IPS DF 6.9 (cell line): ENCODE data around the gene ANAPC4.

ENCODE experiments used
- DNase-seq: peaks from one replicate; pipeline ENCODE4 v3.0.0-alpha.2; 2013; ENCODE audit warnings: low read depth, low spot score
- H3K27ac ChIP-seq: one replicate; pipeline ENCODE4 v1.5.1; 2013; ENCODE audit warnings: low read length, control low read depth
- H3K27me3 ChIP-seq: 2 replicates; pipeline ENCODE4 v1.6.1; 2013; ENCODE audit warnings: mild to moderate bottlenecking, low read length; ENCODE audit not compliant: control insufficient read depth, insufficient read depth
- H3K36me3 ChIP-seq: 2 replicates; pipeline ENCODE4 v1.6.1; 2013; ENCODE audit warnings: low read length; ENCODE audit not compliant: control insufficient read depth, insufficient read depth
- H3K4me1 ChIP-seq: 2 replicates; pipeline ENCODE4 v1.6.1; 2013; ENCODE audit warnings: low read length; ENCODE audit not compliant: control insufficient read depth, insufficient read depth
- H3K4me3 ChIP-seq: 2 replicates; pipeline ENCODE4 v1.5.1; 2013; ENCODE audit warnings: mild to moderate bottlenecking, low read length
- H3K9me3 ChIP-seq: 2 replicates; pipeline ENCODE4 v1.6.1; 2013; ENCODE audit warnings: low read length, inconsistent platforms; ENCODE audit not compliant: control insufficient read depth, insufficient read depth
- WGBS: extraction: QIAGEN DNeasy Blood & Tissue Kit; methylation state at CpG from one replicate; pipeline ENCODE4 v1.1.7; 2013; ENCODE audit warnings: mixed read lengths, missing lambda C conversion rate; ENCODE audit not compliant: insufficient read length, insufficient coverage; 5-methylcytosine and 5-hydroxymethylcytosine counted together

The ANAPC4 gene

DNA sequence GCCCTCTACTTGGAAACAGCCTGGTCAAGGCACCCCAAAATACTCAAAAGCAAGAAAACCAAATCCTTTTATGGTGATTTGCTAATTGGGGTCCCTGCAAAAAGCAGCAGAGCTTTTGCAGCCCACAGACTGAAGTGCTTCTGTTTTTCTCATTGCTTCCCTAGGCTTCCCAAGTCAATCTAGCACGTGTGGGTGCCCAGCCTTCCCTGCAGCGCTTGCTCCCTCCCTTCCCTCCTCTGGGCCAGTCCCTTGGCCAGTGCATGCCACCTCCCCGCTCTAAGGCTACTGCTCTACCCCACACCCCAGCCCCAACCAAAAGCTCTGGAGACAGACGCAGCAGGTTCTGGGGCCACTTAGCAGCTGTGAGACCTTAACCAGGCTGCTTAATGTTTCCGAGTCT lies 53.6 kb downstream of the ANAPC4 start:
- Histone ChIP-seq H3K4me1 (no peaks in the 10 kb centered on the region), H3K27me3 (no peaks in the 10 kb centered on the region), H3K4me3 (no peak overlapping the region), H3K27ac (no peak overlapping the region), H3K9me3 (no peaks in the 10 kb centered on the region), H3K36me3 (no peaks in the 10 kb centered on the region)
- no peak for DNase-seq
- WGBS = no CpG with 5 or more reads among the region's 5 CpGs

DNA sequence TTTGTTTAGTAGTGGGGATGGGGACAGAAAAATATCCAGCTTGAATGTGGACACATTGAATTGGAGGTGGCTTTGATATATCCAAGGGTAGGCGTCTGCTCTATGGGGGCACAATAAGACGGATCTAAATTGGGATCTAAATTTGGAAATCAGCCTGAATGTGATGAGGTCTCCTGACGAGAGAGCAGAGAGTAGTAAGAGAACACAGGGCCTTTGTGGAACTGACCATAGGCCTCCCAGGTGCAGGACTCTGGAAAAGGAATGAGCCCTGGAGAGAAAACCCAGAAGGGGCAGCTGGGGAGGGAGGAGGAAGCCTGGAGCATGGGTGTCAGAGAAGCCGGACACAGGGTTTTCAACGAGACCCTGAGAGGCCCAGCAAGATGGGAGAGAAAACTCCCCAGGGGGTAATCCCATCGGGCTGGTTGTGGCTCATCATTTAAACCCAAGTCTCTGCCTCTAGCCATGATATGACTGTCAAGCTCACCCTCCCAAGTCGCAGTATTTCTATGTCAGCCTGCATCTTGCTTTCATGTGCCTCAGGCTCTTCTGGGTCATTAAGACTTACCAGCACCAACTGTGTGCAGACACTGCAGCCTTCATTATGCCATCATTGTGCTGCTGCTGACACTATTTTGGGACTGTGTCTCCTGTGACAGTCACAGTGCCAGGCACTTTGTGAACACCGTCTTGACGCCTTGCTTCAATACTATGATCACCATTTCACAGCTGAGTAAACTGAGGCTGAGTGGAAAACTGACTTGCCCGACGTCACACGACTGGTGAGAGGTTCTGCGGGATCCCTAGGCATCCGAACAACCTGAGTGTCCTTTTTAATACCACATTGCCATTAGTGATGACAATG lies 57.1 kb downstream of the ANAPC4 start:
- Histone ChIP-seq H3K4me3 (no peak overlapping the region), H3K36me3 (no peaks in the 10 kb centered on the region), H3K9me3 (no peaks in the 10 kb centered on the region), H3K27ac (no peak overlapping the region), H3K4me1 (no peaks in the 10 kb centered on the region), H3K27me3 (no peaks in the 10 kb centered on the region)
- WGBS = no CpG with 5 or more reads among the region's 14 CpGs
- no peak for DNase-seq

DNA sequence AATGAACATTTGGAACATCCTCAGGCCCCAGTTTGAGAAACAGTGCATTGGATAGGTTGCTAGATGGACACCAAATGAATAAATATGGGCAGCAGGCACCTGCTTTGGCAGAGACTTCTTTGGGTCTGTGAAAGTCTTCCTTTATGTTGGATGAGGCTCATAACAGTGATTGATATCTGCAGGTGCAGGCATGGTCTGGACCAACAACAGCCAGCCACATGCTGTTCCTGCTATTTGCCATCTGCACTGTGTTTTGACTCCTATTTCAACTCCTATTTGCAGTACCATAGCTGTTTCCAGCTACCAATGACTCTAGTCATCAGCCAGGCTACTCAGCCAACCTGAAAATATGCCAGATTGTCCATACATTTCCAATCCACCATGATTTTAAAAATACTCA lies 60.9 kb downstream of the ANAPC4 start:
- H3K27ac ChIP-seq = no peak overlapping the region
- no peak for DNase-seq
- H3K36me3 ChIP-seq = no peaks in the 10 kb centered on the region
- no peak overlapping the region for H3K4me3 ChIP-seq
- H3K9me3 ChIP-seq = no peaks in the 10 kb centered on the region
- H3K27me3 ChIP-seq = no peaks in the 10 kb centered on the region
- H3K4me1 ChIP-seq = no peaks in the 10 kb centered on the region

DNA sequence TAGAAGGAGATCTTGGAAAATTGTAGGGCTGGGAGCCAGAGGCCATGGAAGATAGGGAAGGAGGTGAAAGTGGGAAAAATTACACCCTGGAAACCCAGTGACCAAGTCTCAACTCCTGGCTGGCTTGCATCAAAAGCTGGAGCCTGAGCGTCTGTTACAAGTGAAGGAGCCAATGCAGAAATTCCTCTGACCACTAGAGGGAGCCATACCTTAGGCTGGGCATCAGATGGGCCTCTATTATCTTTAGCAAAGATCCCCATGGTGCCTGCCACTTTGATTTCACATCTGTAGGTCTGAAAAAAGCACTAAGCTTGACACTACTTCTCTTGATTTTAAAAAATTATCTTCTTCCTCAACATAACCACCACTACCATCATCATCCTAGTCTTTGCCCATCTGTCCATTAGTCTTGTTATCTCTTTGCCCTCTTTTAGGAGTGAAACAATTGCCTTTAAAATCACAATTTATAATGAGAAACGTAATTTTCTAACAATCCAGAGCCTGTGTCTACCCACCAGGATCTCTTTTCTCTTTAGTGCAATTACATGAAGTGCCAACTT lies 62.9 kb downstream of the ANAPC4 start:
- WGBS = no CpG with 5 or more reads among the region's 2 CpGs
- no peaks in the 10 kb centered on the region for H3K9me3 ChIP-seq
- no peak overlapping the region for H3K4me3 ChIP-seq
- peak; percentile 55 for DNase-seq
- no peaks in the 10 kb centered on the region for H3K27me3 ChIP-seq
- H3K4me1 ChIP-seq = no peaks in the 10 kb centered on the region
- no peaks in the 10 kb centered on the region for H3K36me3 ChIP-seq
- no peak overlapping the region for H3K27ac ChIP-seq

DNA sequence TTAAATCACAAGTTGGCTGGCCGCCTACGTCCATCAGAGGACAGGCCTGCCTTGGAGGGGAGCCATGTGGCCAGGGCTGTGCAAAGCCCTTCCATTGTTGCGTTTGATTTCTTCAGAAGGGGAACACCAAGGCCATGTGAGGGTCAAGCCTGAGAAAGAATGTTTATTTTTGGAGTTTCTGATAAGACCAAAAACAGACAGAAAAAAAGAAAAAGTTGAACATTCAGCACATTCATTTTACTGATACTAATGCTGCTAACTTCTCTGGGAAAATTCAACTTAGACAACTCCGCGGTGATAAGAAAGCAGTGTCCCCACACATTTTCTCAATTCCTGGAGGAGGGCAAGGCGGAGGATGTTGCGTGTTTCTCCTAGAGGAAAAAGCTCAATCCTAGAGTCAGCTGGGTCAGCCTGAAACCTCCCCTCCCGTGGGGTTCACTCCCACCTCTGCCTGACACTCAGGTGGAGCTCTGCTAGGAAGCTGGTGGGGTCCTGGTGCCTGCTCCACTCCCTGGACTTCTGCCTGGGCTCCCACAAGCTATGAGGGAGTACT lies 63.5 kb downstream of the ANAPC4 start:
- H3K4me1 ChIP-seq = no peaks in the 10 kb centered on the region
- H3K36me3 ChIP-seq = no peaks in the 10 kb centered on the region
- H3K9me3 ChIP-seq = no peaks in the 10 kb centered on the region
- WGBS = no CpG with 5 or more reads among the region's 8 CpGs
- DNase-seq = no peak
- H3K27me3 ChIP-seq = no peaks in the 10 kb centered on the region
- H3K27ac ChIP-seq = no peak overlapping the region
- no peak overlapping the region for H3K4me3 ChIP-seq

DNA sequence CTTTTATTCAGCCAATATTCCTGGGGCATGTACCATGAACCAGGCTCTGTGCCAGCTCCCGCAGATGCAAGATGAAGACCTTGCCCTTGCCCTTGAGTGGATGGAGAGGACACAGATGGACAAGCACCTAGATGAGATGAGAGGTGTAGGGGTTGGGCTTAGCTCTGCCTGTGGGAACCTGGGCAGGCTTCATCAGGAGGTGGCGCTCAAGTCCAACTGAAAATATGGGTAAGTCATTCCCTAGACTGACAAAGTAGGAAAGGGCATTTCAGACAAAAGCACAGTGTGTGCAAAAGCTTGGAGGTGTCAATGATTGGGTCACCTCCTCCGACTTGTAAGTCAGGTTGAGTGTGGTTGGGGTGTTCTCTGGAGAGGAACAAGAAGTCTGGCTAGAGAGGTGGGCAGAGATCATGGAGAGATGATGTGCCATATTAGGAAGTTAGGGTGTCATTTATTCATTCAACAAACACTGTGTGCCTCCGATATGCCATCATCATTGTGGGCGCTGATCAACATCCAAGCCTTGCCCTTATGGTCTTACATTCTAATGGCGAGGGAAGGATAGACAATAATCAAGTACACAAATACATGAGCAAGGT lies 64.6 kb downstream of the ANAPC4 start:
- Histone ChIP-seq H3K27me3 (no peaks in the 10 kb centered on the region), H3K36me3 (no peaks in the 10 kb centered on the region), H3K27ac (no peak overlapping the region), H3K4me3 (no peak overlapping the region), H3K4me1 (no peaks in the 10 kb centered on the region), H3K9me3 (no peaks in the 10 kb centered on the region)
- peak; percentile 33 for DNase-seq
- WGBS = no CpG with 5 or more reads among the region's 6 CpGs

DNA sequence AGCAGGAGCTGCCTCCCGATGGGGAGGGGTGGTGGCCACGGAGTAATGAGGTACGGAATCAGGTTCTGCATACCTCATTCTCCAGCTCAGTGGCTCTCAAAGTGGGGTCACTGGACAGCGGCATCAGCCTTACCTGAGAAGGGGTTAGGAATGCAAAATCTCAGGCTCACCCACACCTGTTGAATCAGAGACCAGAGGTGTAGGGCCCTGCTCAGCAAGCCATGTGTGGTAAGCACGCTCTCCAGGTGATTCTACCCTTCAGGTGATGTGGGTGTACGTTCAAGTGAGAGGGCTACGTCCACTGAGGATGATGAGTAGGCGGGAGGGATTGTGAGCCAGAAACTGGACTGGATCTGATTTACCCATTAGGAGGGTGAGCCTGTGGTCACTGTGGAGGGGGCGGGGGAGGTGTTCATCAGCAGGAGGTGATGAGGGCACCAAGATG lies 65.8 kb downstream of the ANAPC4 start:
- Histone ChIP-seq H3K36me3 (no peaks in the 10 kb centered on the region), H3K27ac (no peak overlapping the region), H3K4me3 (no peak overlapping the region), H3K4me1 (no peaks in the 10 kb centered on the region), H3K27me3 (no peaks in the 10 kb centered on the region), H3K9me3 (no peaks in the 10 kb centered on the region)
- DNase-seq = no peak
- no CpG with 5 or more reads among the region's 9 CpGs for WGBS

DNA sequence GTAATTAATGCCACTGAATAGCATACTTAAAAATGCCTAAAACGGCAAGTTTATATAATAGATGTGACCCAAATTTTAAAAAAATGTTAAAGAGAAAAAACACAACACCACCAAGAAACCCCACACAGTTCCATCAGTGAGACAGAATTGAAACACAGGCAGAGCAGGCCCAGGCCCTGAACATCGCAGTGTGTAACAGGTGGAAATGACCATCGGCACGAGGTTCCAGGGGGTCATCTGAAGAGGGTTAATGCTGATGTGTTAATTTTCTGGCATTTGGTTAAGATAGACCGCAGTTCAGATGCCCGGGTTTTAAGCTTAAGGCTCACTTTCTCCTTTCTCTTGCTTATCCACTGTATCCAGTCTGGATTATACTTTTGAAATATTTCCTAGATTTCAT lies 66.8 kb downstream of the ANAPC4 start:
- Histone ChIP-seq H3K27me3 (no peaks in the 10 kb centered on the region), H3K4me3 (no peak overlapping the region), H3K9me3 (no peaks in the 10 kb centered on the region), H3K4me1 (peaks cover 2% of the 10 kb centered on the region; the same call in 1 of the 2 replicates), H3K36me3 (no peaks in the 10 kb centered on the region), H3K27ac (no peak overlapping the region)
- no CpG with 5 or more reads among the region's 6 CpGs for WGBS
- DNase-seq = no peak

DNA sequence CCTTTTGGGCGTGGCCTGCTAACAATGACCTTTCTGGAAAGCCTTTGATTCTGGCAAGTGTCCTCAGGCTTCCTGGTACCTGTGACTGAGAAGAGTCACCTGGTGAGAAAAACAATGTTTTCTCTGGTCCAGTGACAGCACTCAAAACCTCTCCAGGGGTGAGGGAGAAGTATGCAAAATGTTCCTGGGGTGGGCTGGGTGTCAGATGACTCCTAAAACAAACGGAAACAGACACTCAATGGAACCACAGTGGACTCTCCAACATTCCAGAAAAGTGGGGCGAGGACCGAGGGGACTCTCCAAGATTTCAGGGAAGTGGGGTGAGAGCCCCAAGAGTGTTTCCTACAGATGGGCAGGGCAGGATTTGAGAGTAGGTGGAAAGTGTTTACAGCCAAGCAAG lies 69.5 kb downstream of the ANAPC4 start:
- no peak overlapping the region for H3K27ac ChIP-seq
- H3K9me3 ChIP-seq = no peaks in the 10 kb centered on the region
- H3K27me3 ChIP-seq = no peaks in the 10 kb centered on the region
- DNase-seq = no peak
- H3K4me3 ChIP-seq = no peak overlapping the region
- H3K36me3 ChIP-seq = no peaks in the 10 kb centered on the region
- WGBS = no CpG with 5 or more reads among the region's 4 CpGs
- H3K4me1 ChIP-seq = peaks cover 2% of the 10 kb centered on the region; the same call in 1 of the 2 replicates

DNA sequence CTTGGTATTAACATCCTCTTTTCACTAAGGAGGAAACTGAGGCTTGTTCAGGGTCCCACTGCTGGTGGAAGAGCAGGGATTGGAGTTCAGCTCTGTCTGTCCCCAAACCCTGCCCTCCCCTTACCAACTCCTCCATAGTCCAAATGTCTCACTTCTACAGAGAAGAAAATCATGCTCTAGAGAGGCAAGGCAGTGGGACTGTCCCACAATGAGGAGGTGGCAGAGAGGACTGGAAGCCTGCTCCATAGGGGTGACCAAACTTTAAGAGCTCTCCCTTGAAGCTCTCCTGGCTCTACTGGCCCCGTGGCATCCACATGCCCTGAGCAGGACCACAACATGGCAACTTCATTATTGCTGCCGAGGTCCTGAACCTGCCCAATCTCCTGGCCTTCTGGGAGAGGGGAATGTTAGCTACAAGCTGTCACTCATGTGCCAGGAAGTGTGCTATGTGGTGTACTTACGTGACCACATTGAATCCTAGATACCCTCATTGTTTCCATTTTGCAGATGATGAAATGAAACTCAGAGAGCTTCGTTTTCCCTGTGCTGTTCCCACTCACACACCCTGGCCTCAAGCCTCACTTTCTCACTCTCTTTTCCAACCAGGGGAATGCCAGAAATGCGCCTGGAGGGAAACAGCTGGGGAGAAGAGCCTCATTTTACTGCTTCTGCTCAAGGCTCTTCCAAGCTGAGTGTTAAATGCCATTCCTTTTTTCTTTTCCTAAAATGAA lies 71.5 kb downstream of the ANAPC4 start:
- H3K27ac ChIP-seq = no peak overlapping the region
- H3K36me3 ChIP-seq = no peaks in the 10 kb centered on the region
- no peaks in the 10 kb centered on the region for H3K27me3 ChIP-seq
- no peaks in the 10 kb centered on the region for H3K9me3 ChIP-seq
- no peak for DNase-seq
- no CpG with 5 or more reads among the region's 5 CpGs for WGBS
- peaks cover 2% of the 10 kb centered on the region; the same call in 1 of the 2 replicates for H3K4me1 ChIP-seq
- H3K4me3 ChIP-seq = no peak overlapping the region
